GM12873 (cell line): ENCODE data around the gene ZXDC.

Source experiments
- TF ChIP-seq, protein P1 (sequence below): IDR thresholded peaks from 2 replicates; pipeline ENCODE4 v1.5.1; 2012; ENCODE audit warnings: low read depth, mild to moderate bottlenecking, moderate library complexity, low read length, control low read depth; ENCODE audit not compliant: insufficient read depth; ENCODE audit errors: missing control alignments

ZXDC gene

GRCh38 chr3:126476166-126477060, 722 bp upstream of the ZXDC start:
- TF ChIP-seq, protein P1, sequence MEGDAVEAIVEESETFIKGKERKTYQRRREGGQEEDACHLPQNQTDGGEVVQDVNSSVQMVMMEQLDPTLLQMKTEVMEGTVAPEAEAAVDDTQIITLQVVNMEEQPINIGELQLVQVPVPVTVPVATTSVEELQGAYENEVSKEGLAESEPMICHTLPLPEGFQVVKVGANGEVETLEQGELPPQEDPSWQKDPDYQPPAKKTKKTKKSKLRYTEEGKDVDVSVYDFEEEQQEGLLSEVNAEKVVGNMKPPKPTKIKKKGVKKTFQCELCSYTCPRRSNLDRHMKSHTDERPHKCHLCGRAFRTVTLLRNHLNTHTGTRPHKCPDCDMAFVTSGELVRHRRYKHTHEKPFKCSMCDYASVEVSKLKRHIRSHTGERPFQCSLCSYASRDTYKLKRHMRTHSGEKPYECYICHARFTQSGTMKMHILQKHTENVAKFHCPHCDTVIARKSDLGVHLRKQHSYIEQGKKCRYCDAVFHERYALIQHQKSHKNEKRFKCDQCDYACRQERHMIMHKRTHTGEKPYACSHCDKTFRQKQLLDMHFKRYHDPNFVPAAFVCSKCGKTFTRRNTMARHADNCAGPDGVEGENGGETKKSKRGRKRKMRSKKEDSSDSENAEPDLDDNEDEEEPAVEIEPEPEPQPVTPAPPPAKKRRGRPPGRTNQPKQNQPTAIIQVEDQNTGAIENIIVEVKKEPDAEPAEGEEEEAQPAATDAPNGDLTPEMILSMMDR, result no peak

DNA sequence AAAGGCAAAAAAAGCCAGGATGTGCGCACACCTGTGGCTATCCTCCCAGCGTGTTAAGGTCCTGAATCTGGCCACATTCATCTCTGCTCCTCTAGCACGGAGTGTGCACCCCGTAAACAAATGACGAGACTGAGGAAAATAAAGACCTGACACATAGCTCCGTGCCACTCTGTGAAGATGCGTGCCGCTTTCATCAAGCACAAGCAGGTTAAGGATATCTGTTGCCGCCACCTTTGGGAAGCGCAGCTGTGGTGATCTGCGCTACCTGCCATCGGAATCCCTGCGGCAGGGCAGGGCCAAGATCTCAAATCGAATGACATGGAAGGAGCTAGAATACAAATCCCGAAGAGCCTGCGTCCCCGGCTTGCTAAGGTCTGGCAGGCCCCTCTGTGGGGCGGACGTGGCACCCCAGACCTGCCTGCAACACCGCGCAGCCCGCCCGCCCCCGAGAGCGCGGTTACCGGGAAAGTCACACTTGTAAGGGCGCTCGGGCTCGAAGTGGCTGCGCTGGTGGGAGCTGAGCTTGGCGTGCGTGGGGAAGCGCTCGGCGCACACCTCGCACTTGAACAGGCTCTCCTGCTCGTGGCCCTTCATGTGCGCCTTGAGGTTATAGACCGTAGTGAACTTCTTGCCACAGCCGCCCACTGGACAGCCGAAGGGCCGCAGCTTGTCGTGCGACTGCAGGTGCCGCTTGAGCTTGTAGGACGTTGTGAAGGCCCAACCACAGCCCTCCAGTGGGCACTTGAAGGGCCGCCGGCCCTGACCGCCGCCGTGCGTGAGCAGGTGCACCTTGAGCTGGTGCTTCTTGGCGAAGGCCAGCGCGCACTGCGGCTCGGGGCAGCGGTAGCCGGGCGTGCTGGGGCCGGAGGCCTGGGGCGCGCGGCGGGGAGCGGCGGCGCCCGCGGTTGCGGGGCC, 936 bp downstream of the ZXDC start:
- TF ChIP-seq, protein P1, result peak; percentile 24

DNA sequence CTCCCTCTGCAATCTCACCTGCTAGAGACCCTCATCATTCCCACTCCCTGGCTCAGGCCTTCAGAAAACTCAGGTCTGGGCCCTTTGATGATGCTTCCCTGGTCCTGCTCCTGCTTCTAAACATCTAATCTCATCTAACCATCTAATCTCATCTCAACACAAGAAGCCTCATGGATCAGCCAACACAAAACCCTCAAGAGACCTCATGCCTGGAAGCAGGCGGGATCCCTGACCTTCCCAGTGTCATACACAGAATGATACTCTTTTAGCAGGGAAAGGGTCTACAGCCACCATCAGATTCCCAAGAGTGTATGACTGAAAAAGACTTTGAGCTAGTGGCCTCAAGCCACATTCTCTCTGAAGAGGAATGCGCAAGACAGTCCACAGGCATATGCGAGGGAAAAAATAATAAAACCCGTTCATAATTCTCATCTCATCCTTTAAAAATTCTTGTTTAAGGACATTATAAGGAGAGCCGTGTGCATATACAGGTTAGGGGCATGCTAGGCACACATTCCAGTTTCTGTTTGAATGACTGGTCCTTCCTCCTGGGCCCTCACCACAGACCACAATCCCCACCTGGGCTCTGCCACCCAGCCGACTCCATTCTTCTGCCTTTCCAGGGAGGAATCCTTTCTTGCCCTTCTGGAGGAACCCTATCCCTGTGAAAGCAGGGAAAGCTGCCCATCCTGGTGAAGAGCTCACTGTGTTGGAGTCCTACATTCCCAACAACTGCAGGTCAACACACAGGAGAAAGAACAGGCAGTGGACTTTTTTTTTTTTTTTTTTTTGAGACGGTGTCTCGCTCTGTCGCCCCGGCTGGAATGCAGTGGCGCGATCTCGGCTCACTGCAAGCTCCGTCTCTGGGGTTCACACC, 2.2 kb downstream of the ZXDC start:
- TF ChIP-seq, protein P1, result no peak

GRCh38 chr3:126472277-126473006, 3.2 kb downstream of the ZXDC start:
- TF ChIP-seq, protein P1, result no peak

- TF ChIP-seq, protein P1, result no peak
These were observed 6.2 kb downstream of the ZXDC start for GRCh38 chr3:126469479-126469878.

GRCh38 chr3:126468028-126468891, 7.4 kb downstream of the ZXDC start:
- TF ChIP-seq, protein P1, result no peak
